Islet of Langerhans (tissue), 1 donor: ENCODE data around the gene SLC25A17.
"Not testable (repeated sequence)": the region's sequence is repeated elsewhere in the genome, so short reads cannot be mapped to it uniquely, and the experiment has no call there.

Experiments
- FAIRE-seq: peaks from one replicate; lab custom pipeline; 2011; peaks lifted over from hg19 to GRCh38; lab: Jason Lieb, UNC

SLC25A17 gene

DNA sequence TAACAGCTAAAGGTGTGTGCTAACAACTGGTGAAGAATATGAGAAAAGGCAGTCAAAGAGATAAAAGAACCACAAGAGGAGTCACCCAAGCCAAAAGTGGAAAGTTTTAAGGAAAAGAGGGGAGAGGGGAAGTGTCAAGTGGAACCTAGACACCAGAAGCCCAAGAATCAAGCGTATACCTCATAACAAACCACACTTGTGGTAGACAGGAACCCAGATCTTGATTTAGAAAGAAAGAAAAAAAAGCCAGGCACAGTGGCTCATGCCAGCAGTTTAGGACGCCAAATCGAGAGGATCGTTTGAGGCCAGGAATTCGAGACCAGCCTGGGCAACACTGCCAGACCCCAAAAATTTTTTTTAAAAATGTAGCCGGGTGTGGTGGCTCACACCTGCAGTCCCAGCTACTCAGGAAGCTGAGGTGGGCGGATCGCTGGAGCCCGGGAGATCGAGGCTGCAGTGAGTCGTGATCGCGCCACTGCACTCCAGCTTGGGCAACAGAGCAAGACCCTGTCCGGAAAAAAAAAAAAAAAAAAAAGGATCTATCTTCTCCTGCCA lies 877 bp downstream of the SLC25A17 start:
- no peak for FAIRE-seq

DNA sequence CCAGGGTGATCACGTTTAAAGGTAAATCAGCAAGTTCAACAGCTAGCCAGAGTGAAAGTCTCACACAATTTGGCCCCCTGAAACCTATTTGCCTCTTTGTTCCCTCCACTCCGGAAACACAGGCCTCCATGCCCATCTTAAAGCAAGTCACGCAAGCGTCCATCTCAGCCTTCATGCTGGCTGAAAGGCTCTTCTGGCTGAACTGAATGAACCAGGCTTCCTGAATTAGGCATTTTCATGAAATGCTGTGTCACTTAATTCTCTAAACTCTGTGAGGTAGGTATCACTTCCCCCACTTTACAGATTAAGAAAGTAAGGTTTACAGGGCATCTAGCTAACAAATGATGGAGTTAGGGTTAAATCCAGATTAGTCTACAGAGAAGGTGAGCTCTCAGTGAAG lies 1.4 kb downstream of the SLC25A17 start:
- FAIRE-seq, result no peak

- FAIRE-seq, result no peak
Observed at GRCh38 chr22:40813912-40814315, 5.2 kb downstream of the SLC25A17 start.

DNA sequence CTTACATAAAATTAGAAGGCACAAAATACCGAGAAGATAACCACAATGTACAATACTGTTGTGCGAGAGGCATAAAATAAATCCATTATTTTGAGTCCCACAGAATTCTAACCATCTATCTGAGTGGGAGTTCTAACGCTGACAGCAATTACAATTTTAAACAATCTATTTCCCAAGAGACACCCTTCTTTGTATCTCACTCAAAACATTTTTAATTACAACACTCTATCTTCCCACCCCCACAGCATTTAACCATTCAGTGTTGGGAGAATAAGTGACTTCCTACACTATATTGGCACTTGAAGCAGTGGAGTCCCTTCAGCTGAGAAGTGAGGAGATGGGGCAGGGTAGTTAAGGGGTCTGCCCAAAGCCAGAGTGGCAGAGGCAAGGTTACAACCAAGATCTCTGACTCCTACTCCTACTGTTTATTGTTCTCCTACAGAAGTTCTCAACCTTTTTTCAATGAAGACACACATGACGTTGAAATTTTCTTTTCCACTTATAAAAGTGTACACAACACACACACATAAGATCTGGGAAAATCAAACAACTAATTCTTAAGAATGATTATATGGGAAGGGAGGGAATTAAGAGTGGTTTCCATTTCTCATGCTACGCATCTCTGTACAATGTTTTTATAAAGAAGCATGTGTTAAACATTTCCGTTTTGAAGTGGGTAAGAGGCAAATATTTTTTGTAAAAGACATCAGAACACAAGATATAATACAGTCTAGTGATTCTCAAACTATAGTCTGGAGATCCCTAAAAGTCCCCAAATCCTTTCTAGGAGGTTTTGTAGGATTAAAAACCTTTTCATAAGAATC lies 10.9 kb downstream of the SLC25A17 start:
- no peak for FAIRE-seq

DNA sequence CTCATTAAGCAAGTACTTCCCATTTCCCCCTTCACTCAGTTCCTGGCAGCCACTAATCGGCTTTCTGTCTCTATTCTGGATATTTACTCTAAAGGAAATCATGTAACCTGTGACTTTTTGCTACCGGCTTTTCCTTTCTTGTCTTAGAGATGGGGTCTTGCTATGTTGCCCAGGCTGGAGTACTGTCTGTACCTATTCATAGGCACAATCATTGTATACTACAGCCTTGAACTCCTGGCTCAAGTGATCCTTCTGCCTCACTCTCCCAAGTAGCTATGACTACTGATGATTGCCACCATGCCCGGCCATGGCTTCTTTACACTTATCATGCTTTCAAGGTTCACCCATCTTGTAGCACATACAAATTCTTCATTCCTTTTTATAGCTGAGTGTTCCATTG lies 12.4 kb downstream of the SLC25A17 start:
- no peak for FAIRE-seq

DNA sequence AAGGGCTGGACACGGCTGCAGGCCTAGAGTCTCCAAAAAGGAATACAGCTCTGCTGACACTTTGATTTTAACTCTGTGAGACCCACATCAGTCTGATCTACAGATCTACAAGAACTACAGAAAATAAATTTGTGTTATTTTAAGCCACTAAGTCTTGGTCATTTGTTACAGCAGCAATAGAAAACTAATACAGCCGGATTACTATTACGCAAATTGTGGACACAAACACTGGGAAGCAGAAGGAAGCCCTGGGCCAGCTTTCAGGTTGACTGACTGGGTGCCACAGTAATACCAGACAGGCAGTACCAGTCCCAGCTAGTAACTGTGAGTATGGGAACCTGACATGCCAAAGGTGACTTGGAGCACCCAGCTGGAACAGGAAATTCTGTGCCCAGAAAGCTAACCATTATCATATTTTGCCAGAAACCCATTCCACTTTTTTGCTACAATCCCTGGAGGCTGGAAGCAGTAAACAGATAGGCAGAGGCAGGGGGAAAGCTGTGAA lies 13.4 kb downstream of the SLC25A17 start:
- FAIRE-seq, result no peak

- no peak for FAIRE-seq
Observed at GRCh38 chr22:40805239-40805638, 13.9 kb downstream of the SLC25A17 start.

DNA sequence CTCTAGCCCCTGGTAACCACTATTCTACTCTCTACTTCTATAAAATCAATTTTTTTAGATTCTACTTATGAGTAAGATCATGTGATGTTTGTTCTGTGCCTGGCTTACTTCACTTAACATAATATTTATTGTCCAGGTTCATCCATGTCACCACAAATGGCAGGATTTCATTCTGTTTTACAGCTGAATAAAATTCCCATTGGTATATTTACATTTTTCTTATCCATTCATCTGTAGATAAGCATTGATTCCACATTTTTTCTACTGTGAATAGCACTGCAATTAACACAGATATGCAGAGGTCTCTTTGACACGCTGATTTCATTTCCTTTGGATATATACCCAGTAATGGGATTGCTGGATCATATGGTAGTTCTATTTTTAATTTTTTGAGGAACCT lies 15.8 kb downstream of the SLC25A17 start:
- no peak for FAIRE-seq

DNA sequence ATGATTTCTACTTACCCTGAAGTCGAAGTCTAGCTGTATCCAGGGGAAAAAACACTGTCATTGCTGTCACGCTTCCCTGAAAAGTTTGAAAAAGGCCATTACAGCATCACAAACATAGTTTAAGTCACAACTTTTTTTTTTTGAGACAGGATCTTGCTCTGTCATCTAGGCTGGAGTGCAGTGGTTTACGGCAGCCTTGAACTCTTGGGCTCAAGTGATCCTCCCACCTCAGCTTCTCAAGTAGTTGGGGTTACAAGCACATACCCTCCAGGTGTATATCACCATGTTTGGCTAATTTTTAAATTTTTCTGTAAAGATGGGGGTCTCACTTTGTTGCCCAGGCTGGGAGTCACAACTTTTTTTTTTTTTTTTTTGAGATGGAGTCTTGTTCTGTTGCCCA lies 20.1 kb downstream of the SLC25A17 start:
- FAIRE-seq, result no peak

DNA sequence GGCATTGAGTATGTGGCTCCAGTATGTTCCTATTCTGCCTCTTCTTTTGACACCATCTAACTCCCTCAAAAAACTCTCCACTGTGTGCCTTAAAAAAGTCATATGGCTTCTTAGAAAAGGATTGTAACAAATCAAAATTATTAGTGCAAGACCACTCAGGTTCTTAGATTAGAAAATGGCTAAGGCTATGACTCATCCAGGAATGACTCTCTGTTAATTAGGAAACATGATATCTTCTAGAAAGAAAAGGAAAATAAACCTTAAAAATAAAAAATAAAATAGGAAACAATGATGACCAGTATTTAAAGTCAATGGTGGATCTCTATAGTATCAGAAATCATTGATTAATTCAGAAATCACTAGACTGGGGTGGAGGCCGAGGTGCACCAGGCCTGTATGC lies 21.7 kb downstream of the SLC25A17 start:
- FAIRE-seq, result no peak

DNA sequence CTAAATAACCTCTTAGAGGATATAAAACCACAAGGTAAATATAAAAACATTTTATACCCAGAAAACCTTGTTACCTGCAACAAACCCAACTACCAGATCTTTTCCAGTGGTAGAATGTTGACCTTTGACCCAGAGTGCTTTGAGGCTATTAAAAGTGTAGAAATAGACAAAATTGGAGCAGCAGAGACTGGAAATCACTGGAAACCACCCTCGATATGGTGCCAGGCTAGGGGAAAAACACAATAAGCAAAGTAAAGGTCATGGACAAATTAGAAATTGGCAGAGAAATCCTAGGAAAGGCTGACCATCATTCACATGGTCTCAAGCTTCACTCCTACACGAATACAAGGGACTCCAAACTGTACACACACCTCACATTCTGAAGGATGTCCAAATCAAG lies 26.7 kb downstream of the SLC25A17 start:
- no peak for FAIRE-seq

DNA sequence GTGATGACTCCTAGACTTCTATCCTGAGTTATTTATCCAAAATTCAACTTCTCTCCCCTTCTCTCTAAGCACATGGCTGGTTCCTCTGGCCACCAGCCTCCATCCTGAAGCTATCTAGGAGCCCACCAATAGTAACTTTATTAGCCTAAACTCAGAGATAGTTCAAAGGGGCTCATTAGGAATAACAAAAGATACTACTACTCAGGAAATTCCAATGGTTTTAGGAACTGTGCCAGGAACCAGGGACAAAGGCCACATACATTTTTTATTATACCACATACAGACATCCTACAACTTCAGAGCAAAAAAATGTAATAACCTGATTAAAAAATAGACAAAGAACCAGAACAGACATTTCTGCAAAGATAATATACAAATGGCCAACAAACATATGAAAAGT lies 27.9 kb downstream of the SLC25A17 start:
- no peak for FAIRE-seq

DNA sequence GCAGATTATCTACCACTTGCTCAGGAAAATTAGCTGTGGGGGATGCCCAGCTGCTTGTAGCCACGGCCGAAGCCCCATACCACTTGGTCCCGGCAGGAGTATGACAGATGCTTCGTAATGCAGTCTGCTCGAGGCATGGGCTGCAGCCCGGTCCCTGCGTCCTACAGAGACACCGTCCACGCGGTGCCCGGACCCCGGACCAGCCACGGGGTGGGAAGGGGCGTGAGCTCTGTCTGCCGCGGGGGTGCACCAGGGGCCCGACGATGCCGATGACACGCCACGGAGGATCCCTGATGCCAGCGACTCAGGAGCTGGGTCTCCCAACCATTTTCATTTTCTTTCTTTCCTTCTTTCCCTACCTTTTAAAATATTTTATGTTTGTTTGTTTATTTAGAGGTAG lies 30.0 kb downstream of the SLC25A17 start:
- no peak for FAIRE-seq

GRCh38 chr22:40782521-40782920 lies 36.6 kb downstream of the SLC25A17 start:
- no peak for FAIRE-seq

DNA sequence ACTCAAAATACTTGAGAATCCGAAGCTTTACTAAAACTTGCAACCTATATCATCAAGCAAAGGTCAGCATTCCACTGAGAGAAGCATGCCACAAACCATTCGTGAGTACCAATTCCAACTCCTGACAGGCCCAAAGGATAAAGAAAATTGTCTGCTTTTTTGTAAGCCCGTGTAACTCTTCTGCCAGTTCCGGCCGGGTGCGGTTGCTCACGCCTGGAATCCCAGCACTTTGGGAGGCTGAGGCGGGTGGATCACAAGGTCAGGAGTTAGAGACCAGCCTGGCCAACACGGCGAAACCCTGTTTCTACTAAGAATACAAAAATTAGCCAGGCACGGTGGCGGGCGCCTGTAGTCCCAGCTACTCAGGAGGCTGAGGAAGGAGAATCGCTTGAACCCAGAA lies 37.4 kb downstream of the SLC25A17 start:
- FAIRE-seq, result not testable (repeated sequence)

GRCh38 chr22:40769761-40770160 lies 49.4 kb downstream of the SLC25A17 start:
- no peak for FAIRE-seq

GRCh38 chr22:40768206-40768605 lies 50.9 kb downstream of the SLC25A17 start:
- FAIRE-seq, result no peak

DNA sequence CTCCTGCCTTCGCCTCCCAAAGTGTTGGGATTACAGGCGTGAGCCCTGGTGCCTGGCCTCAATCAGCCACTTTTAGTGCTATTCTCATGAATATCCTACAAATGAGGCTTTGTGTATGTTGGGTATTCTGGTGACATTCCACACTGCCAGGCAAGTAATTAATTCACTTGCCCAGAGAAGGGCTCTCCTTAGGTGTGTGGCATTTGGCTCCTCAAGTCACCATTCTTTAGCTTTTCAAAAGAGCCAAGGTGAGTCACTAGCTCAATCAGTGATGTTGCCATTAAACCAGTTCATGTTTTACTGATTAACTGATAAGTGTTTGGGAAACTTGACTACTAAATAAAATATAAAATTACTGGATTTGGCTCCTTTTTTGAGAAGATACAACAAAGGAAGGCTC lies 52.2 kb downstream of the SLC25A17 start:
- FAIRE-seq, result no peak

- no peak for FAIRE-seq
Observed at GRCh38 chr22:40764763-40765441, 54.2 kb downstream of the SLC25A17 start.

- FAIRE-seq, result no peak
Observed at GRCh38 chr22:40759294-40759840, 59.8 kb downstream of the SLC25A17 start.

DNA sequence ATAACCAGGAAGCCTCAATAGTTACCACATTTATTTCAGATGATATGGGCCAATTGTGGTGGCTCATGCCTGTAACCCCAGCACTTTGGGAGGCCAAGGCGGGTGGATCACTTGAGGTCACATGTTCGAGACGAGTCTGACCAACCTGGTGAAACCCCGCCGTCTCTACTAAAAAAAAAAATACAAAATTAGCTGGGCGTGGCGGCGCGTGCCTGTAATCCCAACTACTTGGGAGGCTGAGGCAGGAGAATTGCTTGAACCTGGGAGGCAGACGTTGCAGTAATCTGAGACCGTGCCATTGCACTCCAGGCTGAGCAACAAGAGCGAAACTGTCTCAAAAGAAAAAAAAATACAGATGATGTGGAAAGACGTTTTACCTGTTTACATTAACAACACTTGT lies 60.3 kb downstream of the SLC25A17 start:
- FAIRE-seq, result not testable (repeated sequence)

- FAIRE-seq, result peak; percentile 62
Observed at GRCh38 chr22:40758390-40758789, 60.8 kb downstream of the SLC25A17 start.

- no peak for FAIRE-seq
Observed at GRCh38 chr22:40757071-40757470, 62.1 kb downstream of the SLC25A17 start.
